ENCODE data around the gene EIF5AL1. TPM values are rescaled to one million over a fixed set of nuclear protein-coding genes. Genes with fewer than 3 reads are reported as not detected.

EIF5AL1 gene
- total and polyA plus RNA-seq, 2 of the 13 experiments (the other 11 are each of a cell fraction or from before 2014, with no cell fraction given), result 0.22 to 0.50 TPM

DNA sequence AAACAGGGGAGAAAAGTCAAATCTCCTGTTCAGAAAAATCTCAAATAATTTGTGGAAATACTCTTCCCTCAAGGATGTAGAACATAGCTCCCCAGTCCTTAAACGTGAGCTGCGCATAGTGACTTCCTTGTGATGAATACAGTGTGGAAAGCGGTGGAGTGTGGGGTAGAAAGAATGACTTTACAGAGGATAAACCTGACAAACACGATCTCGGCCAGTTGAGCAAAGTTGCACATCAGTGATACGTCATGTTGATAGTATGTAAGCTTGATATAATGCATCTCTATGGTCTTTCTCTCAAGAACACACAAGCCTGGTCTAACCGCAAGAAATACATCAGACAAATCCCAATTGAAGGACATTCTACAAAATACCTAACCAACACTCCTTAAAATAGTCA, 34.9 kb upstream of the EIF5AL1 start:
- Histone ChIP-seq H3K4me2 (ENCODE audit: low read depth, low read length) (no peak overlapping the region), H4K20me1 (ENCODE audit: insufficient read depth, low read length) (no peaks in the 10 kb centered on the region), H3K27me3 (ENCODE audit: control insufficient read depth in 1 of 2, insufficient read depth in 2 of 2, low read length in 2 of 2) (no peaks in the 10 kb centered on the region), H3K27ac (ENCODE audit: extremely low read length, insufficient read depth, low read length) (no peak overlapping the region), H3K9ac (ENCODE audit: insufficient read depth, low read depth, low read length) (no peak overlapping the region), H3K79me2 (ENCODE audit: insufficient read depth, low read length) (no peaks in the 10 kb centered on the region), H3K4me3 (replicated peaks in 1 of 3; ENCODE audit: insufficient read depth in 1 of 3, low read depth in 2 of 3, low read length in 3 of 3) (no peak overlapping the region), H3K36me3 (replicated peaks in 1 of 2; ENCODE audit: control insufficient read depth in 1 of 2, insufficient read depth in 2 of 2, low read length in 2 of 2) (no peaks in the 10 kb centered on the region), H2AFZ (ENCODE audit: low read length) (no peak overlapping the region), H3K9me3 (ENCODE audit: low read length) (no peaks in the 10 kb centered on the region), H3K4me1 (ENCODE audit: insufficient read depth, low read length) (peaks cover 14% of the 10 kb centered on the region)
- intact Hi-C loops (cut with micrococcal nuclease; ENCODE audit: unreplicated experiment), result no loop called here
- 43% methylated on average over 7 of the region's 7 CpGs for WGBS (ENCODE audit: low lambda C conversion rate)
- POLR2A ChIA-PET, result no interaction called here
- DNase-seq (ENCODE audit: low spot score), result no peak
- no peak for FAIRE-seq
- CTCF ChIA-PET (ENCODE audit: low intra/inter-chr PET ratio, low total read pairs), result no interaction called here
- ATAC-seq, result no peak
- no peak for TF ChIP-seq ZNF577 (CRISPR knock-in tag; IDR thresholded peaks at IDR 0.05; ENCODE audit: borderline replicate concordance, low read depth)
- no peak for TF ChIP-seq SMARCC2 (IDR thresholded peaks at IDR 0.05)
- TF ChIP-seq, protein P1, sequence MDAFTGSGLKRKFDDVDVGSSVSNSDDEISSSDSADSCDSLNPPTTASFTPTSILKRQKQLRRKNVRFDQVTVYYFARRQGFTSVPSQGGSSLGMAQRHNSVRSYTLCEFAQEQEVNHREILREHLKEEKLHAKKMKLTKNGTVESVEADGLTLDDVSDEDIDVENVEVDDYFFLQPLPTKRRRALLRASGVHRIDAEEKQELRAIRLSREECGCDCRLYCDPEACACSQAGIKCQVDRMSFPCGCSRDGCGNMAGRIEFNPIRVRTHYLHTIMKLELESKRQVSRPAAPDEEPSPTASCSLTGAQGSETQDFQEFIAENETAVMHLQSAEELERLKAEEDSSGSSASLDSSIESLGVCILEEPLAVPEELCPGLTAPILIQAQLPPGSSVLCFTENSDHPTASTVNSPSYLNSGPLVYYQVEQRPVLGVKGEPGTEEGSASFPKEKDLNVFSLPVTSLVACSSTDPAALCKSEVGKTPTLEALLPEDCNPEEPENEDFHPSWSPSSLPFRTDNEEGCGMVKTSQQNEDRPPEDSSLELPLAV (CRISPR knock-in tag; conservative IDR thresholded peaks at IDR 0.05; ENCODE audit: low read depth), result no peak
- TF ChIP-seq, protein P2, sequence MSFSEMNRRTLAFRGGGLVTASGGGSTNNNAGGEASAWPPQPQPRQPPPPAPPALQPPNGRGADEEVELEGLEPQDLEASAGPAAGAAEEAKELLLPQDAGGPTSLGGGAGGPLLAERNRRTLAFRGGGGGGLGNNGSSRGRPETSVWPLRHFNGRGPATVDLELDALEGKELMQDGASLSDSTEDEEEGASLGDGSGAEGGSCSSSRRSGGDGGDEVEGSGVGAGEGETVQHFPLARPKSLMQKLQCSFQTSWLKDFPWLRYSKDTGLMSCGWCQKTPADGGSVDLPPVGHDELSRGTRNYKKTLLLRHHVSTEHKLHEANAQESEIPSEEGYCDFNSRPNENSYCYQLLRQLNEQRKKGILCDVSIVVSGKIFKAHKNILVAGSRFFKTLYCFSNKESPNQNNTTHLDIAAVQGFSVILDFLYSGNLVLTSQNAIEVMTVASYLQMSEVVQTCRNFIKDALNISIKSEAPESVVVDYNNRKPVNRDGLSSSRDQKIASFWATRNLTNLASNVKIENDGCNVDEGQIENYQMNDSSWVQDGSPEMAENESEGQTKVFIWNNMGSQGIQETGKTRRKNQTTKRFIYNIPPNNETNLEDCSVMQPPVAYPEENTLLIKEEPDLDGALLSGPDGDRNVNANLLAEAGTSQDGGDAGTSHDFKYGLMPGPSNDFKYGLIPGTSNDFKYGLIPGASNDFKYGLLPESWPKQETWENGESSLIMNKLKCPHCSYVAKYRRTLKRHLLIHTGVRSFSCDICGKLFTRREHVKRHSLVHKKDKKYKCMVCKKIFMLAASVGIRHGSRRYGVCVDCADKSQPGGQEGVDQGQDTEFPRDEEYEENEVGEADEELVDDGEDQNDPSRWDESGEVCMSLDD (CRISPR knock-in tag; IDR thresholded peaks at IDR 0.05; ENCODE audit: borderline replicate concordance), result no peak
- BruUV-seq (replicated peaks), result no TSS peak
- in situ Hi-C loops (cut with HindIII; ENCODE audit: extremely low pct_ligation_motif_present, low pct_unique_long_range_greater_than_20kb), result no loop called here
